Astrocyte (in vitro differentiated cells and primary cell): ENCODE measurements around the gene TMEM259. TPM values are rescaled to one million over a fixed set of nuclear protein-coding genes. Genes with fewer than 3 reads are reported as not detected.

Experiments
- DNase-seq: peaks from one replicate; pipeline ENCODE4 v3.0.0-alpha.2; 2010; ENCODE audit warnings: low read depth
- FAIRE-seq: peaks from 2 replicates; lab custom pipeline; 2011; peaks lifted over from hg19 to GRCh38; lab: Jason Lieb, UNC
- H2AFZ ChIP-seq: 2 replicates; pipeline ENCODE4 v1.6.0; 2012; ENCODE audit warnings: low read depth, low read length, inconsistent platforms
- H3K27ac ChIP-seq: 2 replicates; pipeline ENCODE4 v1.5.1; 2011; ENCODE audit warnings: low read depth, low read length, inconsistent platforms
- H3K27me3 ChIP-seq: 2 replicates; pipeline ENCODE4 v1.6.0; 2011; ENCODE audit warnings: low read length, inconsistent platforms; ENCODE audit not compliant: insufficient read depth
- H3K36me3 ChIP-seq: 2 replicates; pipeline ENCODE4 v1.5.1; 2011; ENCODE audit warnings: low read length, inconsistent platforms; ENCODE audit not compliant: insufficient read depth
- H3K4me1 ChIP-seq: 2 replicates; pipeline ENCODE4 v1.5.1; 2011; ENCODE audit warnings: low read length, inconsistent platforms; ENCODE audit not compliant: insufficient read depth
- H3K4me2 ChIP-seq: 2 replicates; pipeline ENCODE4 v1.6.0; 2012; ENCODE audit warnings: low read length, inconsistent platforms
- H3K4me3 ChIP-seq: 2 replicates; pipeline ENCODE4 v1.5.1; 2011; ENCODE audit warnings: low read depth, mild to moderate bottlenecking, low read length, inconsistent platforms; ENCODE audit not compliant: insufficient read depth
- H3K79me2 ChIP-seq: 2 replicates; pipeline ENCODE4 v1.6.0; 2012; ENCODE audit warnings: mild to moderate bottlenecking, low read length, inconsistent platforms; ENCODE audit not compliant: insufficient read depth
- H3K9ac ChIP-seq: 2 replicates; pipeline ENCODE4 v1.6.0; 2012; ENCODE audit warnings: mild to moderate bottlenecking, low read length, inconsistent platforms
- H3K9me3 ChIP-seq: 2 replicates; pipeline ENCODE4 v1.5.1; 2012; ENCODE audit warnings: low read depth, mild to moderate bottlenecking, low read length, inconsistent platforms; ENCODE audit not compliant: insufficient read depth
- H4K20me1 ChIP-seq: 2 replicates; pipeline ENCODE4 v1.6.0; 2012; ENCODE audit warnings: low read length, inconsistent platforms; ENCODE audit not compliant: insufficient read depth
- H3K27ac Mint-ChIP-seq: one replicate; pipeline ENCODE4 v1.8.0; 2021; ENCODE audit warnings: mild to moderate bottlenecking, mixed read lengths; ENCODE audit not compliant: unreplicated experiment
- H3K27me3 Mint-ChIP-seq: one replicate; pipeline ENCODE4 v1.8.0; 2021; ENCODE audit warnings: low read depth, mixed read lengths; ENCODE audit not compliant: unreplicated experiment
- H3K36me3 Mint-ChIP-seq: one replicate; pipeline ENCODE4 v1.8.0; 2021; ENCODE audit warnings: low read depth, mixed read lengths; ENCODE audit not compliant: unreplicated experiment
- H3K4me1 Mint-ChIP-seq: one replicate; pipeline ENCODE4 v1.8.0; 2021; ENCODE audit warnings: low read depth, mixed read lengths; ENCODE audit not compliant: unreplicated experiment
- H3K4me3 Mint-ChIP-seq: one replicate; pipeline ENCODE4 v1.8.0; 2021; ENCODE audit warnings: mild to moderate bottlenecking, moderate library complexity, mixed read lengths; ENCODE audit not compliant: unreplicated experiment
- H3K9me3 Mint-ChIP-seq: one replicate; pipeline ENCODE4 v1.8.0; 2021; ENCODE audit warnings: mild to moderate bottlenecking, mixed read lengths; ENCODE audit not compliant: unreplicated experiment
- EZH2 ChIP-seq: IDR thresholded peaks from 2 replicates; pipeline ENCODE4 v1.6.1; 2012; ENCODE audit warnings: mild to moderate bottlenecking, low read length, inconsistent platforms; ENCODE audit not compliant: insufficient read depth
- total RNA-seq: library from RNA; stranded (reverse); gene quantifications from 2 replicates; pipeline ENCODE4 v1.2.1, GENCODE V29; 2021
- TF ChIP-seq, protein P1 (sequence below): IDR thresholded peaks from 2 replicates; pipeline ENCODE4 v1.5.1; 2011; ENCODE audit warnings: low read depth, mild to moderate bottlenecking, inconsistent platforms, low read length, moderate library complexity; ENCODE audit not compliant: insufficient read depth

The TMEM259 gene
- total RNA-seq, 1 donor from 2014 or later, result 155 TPM

GRCh38 chr19:1011831-1012333 lies 9.0 kb downstream of the TMEM259 start:
- FAIRE-seq (no peak), DNase-seq (no peak)
- H3K9me3 Mint-ChIP-seq, result no peaks in the 10 kb centered on the region
- no peaks in the 10 kb centered on the region for H3K36me3 Mint-ChIP-seq
- Histone ChIP-seq H4K20me1 (peaks cover 54% of the 10 kb centered on the region), H3K4me3 (no peak overlapping the region), H3K27ac (no peak overlapping the region), H3K79me2 (peaks cover 41% of the 10 kb centered on the region), H3K27me3 (no peaks in the 10 kb centered on the region), H2AFZ (no peak overlapping the region), H3K4me2 (no peak overlapping the region), H3K4me1 (peaks cover 12% of the 10 kb centered on the region), H3K9me3 (no peaks in the 10 kb centered on the region), H3K9ac (no peak overlapping the region), H3K36me3 (no peaks in the 10 kb centered on the region)
- peaks cover 11% of the 10 kb centered on the region for H3K4me1 Mint-ChIP-seq
- H3K27me3 Mint-ChIP-seq, result no peaks in the 10 kb centered on the region
- no peak overlapping the region for H3K27ac Mint-ChIP-seq
- H3K4me3 Mint-ChIP-seq, result no peak overlapping the region
- no peak for TF ChIP-seq EZH2
- TF ChIP-seq, protein P1, sequence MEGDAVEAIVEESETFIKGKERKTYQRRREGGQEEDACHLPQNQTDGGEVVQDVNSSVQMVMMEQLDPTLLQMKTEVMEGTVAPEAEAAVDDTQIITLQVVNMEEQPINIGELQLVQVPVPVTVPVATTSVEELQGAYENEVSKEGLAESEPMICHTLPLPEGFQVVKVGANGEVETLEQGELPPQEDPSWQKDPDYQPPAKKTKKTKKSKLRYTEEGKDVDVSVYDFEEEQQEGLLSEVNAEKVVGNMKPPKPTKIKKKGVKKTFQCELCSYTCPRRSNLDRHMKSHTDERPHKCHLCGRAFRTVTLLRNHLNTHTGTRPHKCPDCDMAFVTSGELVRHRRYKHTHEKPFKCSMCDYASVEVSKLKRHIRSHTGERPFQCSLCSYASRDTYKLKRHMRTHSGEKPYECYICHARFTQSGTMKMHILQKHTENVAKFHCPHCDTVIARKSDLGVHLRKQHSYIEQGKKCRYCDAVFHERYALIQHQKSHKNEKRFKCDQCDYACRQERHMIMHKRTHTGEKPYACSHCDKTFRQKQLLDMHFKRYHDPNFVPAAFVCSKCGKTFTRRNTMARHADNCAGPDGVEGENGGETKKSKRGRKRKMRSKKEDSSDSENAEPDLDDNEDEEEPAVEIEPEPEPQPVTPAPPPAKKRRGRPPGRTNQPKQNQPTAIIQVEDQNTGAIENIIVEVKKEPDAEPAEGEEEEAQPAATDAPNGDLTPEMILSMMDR, result no peak

- no peak overlapping the region for H3K27ac Mint-ChIP-seq
- no peaks in the 10 kb centered on the region for H3K27me3 Mint-ChIP-seq
- TF ChIP-seq, protein P1, result no peak
- TF ChIP-seq EZH2, result no peak
- no peaks in the 10 kb centered on the region for H3K36me3 ChIP-seq
- no peaks in the 10 kb centered on the region for H3K9me3 Mint-ChIP-seq
- no peak overlapping the region for H3K27ac ChIP-seq
- no peaks in the 10 kb centered on the region for H3K27me3 ChIP-seq
- no peak overlapping the region for H3K4me2 ChIP-seq
- FAIRE-seq, result no peak
- peaks cover 4% of the 10 kb centered on the region for H3K4me1 ChIP-seq
- H3K79me2 ChIP-seq, result peaks cover 31% of the 10 kb centered on the region
- no peak overlapping the region for H3K4me3 Mint-ChIP-seq
- H2AFZ ChIP-seq, result no peak overlapping the region
- no peak overlapping the region for H3K4me3 ChIP-seq
- no peak for DNase-seq
- H4K20me1 ChIP-seq, result peaks cover 44% of the 10 kb centered on the region
- no peaks in the 10 kb centered on the region for H3K36me3 Mint-ChIP-seq
- no peak overlapping the region for H3K9ac ChIP-seq
- H3K9me3 ChIP-seq, result no peaks in the 10 kb centered on the region
- H3K4me1 Mint-ChIP-seq, result peaks cover 5% of the 10 kb centered on the region
Measured at GRCh38 chr19:1010586-1011510, 10.1 kb downstream of the TMEM259 start.
